ENCODE data around the gene PAPPA2.
"Not testable (repeated sequence)": the region's sequence is repeated elsewhere in the genome, so short reads cannot be mapped to it uniquely, and the experiment has no call there.

PAPPA2 gene, protein sequence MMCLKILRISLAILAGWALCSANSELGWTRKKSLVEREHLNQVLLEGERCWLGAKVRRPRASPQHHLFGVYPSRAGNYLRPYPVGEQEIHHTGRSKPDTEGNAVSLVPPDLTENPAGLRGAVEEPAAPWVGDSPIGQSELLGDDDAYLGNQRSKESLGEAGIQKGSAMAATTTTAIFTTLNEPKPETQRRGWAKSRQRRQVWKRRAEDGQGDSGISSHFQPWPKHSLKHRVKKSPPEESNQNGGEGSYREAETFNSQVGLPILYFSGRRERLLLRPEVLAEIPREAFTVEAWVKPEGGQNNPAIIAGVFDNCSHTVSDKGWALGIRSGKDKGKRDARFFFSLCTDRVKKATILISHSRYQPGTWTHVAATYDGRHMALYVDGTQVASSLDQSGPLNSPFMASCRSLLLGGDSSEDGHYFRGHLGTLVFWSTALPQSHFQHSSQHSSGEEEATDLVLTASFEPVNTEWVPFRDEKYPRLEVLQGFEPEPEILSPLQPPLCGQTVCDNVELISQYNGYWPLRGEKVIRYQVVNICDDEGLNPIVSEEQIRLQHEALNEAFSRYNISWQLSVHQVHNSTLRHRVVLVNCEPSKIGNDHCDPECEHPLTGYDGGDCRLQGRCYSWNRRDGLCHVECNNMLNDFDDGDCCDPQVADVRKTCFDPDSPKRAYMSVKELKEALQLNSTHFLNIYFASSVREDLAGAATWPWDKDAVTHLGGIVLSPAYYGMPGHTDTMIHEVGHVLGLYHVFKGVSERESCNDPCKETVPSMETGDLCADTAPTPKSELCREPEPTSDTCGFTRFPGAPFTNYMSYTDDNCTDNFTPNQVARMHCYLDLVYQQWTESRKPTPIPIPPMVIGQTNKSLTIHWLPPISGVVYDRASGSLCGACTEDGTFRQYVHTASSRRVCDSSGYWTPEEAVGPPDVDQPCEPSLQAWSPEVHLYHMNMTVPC (N-terminal part only)

DNA sequence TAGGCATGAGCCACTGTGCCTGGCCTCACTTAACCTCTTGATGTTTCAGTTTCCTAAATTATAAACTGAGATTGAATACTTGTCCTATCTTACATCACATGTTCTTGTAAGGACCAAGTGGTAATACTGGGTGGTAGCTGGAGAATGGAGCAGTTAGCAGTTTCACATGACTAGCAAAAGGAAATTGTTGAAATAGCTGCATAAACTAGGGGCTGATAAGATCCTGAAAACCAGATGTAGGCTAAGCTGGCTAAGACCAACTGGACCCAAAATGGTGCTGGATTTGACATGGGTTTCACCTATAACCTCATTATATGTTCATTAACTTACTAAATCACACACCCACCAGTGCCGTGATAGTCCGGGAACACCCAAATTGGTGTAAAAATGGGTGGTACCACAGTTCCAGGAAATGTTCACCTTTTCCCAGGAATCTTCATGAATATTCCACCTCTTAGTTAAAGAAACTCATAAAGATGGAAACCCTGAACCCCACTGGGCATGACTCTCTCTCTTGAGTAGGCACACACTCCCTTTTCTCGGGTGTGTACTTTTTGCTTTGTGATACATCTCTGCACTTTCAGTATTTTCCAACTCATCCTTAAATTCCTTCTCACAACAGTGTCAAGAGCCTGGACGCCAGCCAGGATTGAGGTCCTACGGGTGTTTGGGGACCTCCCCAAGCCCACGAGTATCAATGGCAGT is at the start of gene PAPPA2:
TSS of gene PAPPA2 (plus strand) at position 502 of the 705 bp plus-strand sequence. CDS start 93,148 bp downstream, outside the sequence.
- TF ChIP-seq, protein P1, sequence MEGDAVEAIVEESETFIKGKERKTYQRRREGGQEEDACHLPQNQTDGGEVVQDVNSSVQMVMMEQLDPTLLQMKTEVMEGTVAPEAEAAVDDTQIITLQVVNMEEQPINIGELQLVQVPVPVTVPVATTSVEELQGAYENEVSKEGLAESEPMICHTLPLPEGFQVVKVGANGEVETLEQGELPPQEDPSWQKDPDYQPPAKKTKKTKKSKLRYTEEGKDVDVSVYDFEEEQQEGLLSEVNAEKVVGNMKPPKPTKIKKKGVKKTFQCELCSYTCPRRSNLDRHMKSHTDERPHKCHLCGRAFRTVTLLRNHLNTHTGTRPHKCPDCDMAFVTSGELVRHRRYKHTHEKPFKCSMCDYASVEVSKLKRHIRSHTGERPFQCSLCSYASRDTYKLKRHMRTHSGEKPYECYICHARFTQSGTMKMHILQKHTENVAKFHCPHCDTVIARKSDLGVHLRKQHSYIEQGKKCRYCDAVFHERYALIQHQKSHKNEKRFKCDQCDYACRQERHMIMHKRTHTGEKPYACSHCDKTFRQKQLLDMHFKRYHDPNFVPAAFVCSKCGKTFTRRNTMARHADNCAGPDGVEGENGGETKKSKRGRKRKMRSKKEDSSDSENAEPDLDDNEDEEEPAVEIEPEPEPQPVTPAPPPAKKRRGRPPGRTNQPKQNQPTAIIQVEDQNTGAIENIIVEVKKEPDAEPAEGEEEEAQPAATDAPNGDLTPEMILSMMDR (IDR thresholded peaks at IDR 0.05; ENCODE audit: borderline replicate concordance, insufficient read depth, low read depth, low read length) = no peak
- no peak within 1 kb of the TSS for H3K4me3 ChIP-seq (ENCODE audit: low read depth, low read length)

DNA sequence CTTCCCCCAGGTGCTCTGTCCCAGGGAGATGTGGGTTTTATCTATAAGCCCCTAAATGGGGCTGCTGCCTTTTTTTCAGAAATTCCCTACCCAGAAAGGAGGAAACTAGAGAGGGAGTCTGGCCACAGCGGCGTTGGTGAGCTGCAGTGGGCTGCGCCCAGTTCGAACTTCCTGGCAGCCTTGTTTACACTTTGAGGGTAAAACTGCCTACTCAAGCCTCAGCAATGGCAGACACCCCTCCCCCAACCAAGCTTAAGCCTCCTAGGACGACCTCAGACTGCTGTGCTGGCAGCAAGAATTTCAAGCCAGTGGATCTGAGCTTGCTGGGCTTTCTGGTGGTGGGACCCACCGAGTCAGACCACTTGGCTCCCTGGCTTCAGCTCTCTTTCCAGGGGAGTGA is 46.2 kb upstream of the PAPPA2 start:
- TF ChIP-seq, protein P1 (IDR thresholded peaks at IDR 0.05; ENCODE audit: borderline replicate concordance, insufficient read depth, low read depth, low read length) = no peak
- H3K4me3 ChIP-seq (ENCODE audit: low read depth, low read length) = no peak overlapping the region

DNA sequence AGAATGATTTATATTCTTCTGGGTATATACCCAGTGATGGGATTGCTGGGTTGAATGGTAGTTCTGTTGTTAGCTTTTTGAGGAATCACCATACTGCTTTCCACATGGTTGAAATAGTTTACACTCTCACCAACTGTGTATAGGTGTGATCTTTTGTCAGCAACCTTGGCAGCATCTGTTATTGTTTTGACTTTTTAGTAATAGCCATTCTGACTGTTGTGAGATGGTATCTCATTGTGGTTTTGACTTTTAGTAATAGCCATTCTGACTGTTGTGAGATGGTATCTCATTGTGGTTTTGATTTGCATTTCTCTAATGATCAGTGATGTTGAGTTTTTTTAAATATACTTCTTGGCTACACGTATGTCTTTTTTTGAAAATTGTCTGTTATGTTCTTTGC is 43.4 kb upstream of the PAPPA2 start:
- not testable (repeated sequence) for H3K4me3 ChIP-seq (ENCODE audit: low read depth, low read length)

DNA sequence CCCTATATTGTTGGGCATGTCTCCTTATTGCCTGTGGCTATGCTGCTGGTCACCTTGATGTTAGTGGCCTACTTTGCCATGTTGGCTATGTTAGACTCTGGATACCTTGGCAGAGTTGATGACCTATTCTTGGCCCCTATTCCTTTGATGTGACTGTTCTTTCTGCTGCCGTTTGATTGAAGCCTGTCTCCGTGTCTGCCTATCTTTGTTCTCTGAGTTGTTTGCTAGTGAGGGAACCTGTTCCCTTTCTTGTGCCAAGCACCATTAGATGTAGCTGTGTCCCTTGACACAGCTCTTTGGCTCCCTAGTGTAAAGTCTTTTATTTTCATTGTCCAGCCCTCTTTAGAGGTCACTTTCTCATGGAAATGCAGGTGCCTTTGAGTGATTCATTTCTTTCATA is 28.7 kb upstream of the PAPPA2 start:
- TF ChIP-seq, protein P1 (IDR thresholded peaks at IDR 0.05; ENCODE audit: borderline replicate concordance, insufficient read depth, low read depth, low read length) = no peak
- no peak overlapping the region for H3K4me3 ChIP-seq (ENCODE audit: low read depth, low read length)

DNA sequence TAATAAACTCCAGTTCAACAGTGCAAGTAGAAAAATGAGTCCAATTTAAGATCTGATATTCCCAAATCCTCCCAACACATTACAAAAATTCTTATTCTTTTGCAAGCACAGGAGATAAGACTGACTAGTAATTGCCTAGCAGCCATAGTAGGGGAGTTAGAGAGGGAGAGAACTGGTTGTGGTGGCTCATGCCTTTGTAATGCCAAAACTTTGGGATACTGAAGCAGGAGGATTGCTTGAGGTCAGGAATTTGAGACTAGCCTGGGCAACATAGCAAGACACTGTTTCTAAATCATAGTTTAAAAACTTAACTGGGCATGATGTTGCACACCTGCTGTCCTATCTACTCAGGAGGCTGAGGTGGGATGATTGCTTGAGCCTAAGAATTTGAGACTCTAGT is 26.7 kb upstream of the PAPPA2 start:
- TF ChIP-seq, protein P1 (IDR thresholded peaks at IDR 0.05; ENCODE audit: borderline replicate concordance, insufficient read depth, low read depth, low read length) = no peak
- no peak overlapping the region for H3K4me3 ChIP-seq (ENCODE audit: low read depth, low read length)

DNA sequence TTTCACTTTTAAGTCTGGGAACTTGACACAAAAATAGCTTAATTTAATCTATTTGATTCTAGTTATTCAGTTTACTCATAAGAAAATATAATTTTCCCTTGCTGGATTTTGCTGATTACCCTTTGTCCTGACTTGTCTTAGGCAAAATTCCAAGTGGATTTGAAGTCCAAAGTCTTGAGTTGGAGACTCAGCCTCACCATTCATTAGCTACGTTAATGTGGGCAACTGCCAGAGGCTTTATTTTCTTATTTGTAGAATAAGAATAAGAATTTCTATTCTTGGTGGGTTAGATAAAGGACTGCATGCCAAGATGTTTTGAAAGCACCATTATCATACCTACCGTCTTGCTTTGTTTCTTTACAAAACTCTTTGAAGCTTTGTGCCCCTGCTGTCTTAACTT is 22.8 kb upstream of the PAPPA2 start:
- TF ChIP-seq, protein P1 (IDR thresholded peaks at IDR 0.05; ENCODE audit: borderline replicate concordance, insufficient read depth, low read depth, low read length) = no peak
- H3K4me3 ChIP-seq (ENCODE audit: low read depth, low read length) = no peak overlapping the region

DNA sequence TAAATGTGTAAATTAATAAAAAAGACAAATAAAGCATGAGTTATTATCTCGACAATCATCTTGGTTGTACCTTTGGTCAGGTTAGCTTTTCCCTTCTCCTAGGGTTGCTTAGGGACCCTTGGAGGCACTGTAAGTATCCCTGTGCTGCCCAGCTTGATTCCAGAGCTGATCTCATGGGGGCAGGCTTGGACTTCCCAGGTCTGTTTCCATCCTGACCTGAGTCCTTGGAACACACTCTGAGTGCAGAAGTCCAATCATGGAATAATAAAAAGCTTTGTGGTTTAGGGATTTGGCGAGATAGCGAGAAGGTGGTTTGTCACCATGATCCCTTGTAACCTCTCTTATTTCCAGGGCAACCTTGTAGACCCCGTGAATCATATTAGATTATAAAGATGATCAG is 18.7 kb upstream of the PAPPA2 start:
- TF ChIP-seq, protein P1 (IDR thresholded peaks at IDR 0.05; ENCODE audit: borderline replicate concordance, insufficient read depth, low read depth, low read length) = no peak
- H3K4me3 ChIP-seq (ENCODE audit: low read depth, low read length) = no peak overlapping the region

Measured in GM12875 (cell line).